Suppressor macrophage treated with lipopolysaccharide for 4 hours (primary cell): Measurements from ENCODE around the gene PHKA2.

Experiments used
- DNase-seq: peaks from one replicate; pipeline ENCODE4 v3.0.0-alpha.2; 2020

PHKA2 gene

GRCh38 chrX:18887177-18887824, 96.6 kb downstream of the PHKA2 start:
- DNase-seq, result no peak

GRCh38 chrX:18886344-18887161, 97.4 kb downstream of the PHKA2 start:
- peak; percentile 80 for DNase-seq

GRCh38 chrX:18886005-18886343, 97.9 kb downstream of the PHKA2 start:
- no peak for DNase-seq

GRCh38 chrX:18885328-18886004, 98.4 kb downstream of the PHKA2 start:
- DNase-seq, result no peak

- no peak for DNase-seq
Observed at GRCh38 chrX:18884916-18885315, 99.0 kb downstream of the PHKA2 start.

- no peak for DNase-seq
Observed at GRCh38 chrX:18883961-18884765, 99.8 kb downstream of the PHKA2 start.

- DNase-seq, result no peak
Observed at GRCh38 chrX:18883234-18883960, 100.5 kb downstream of the PHKA2 start.

GRCh38 chrX:18879144-18879543, 104.8 kb downstream of the PHKA2 start:
- no peak for DNase-seq

- DNase-seq, result no peak
Observed at GRCh38 chrX:18877469-18877868, 106.4 kb downstream of the PHKA2 start.

- DNase-seq, result no peak
Observed at GRCh38 chrX:18875256-18875878, 108.5 kb downstream of the PHKA2 start.

- DNase-seq, result no peak
Observed at GRCh38 chrX:18874560-18875255, 109.2 kb downstream of the PHKA2 start.

- no peak for DNase-seq
Observed at GRCh38 chrX:18873836-18874235, 110.1 kb downstream of the PHKA2 start.

- DNase-seq, result peak; percentile 5
Observed at GRCh38 chrX:18873189-18873791, 110.6 kb downstream of the PHKA2 start.

GRCh38 chrX:18872621-18873020, 111.3 kb downstream of the PHKA2 start:
- DNase-seq, result no peak

- DNase-seq, result no peak
Observed at GRCh38 chrX:18871970-18872369, 111.9 kb downstream of the PHKA2 start.

GRCh38 chrX:18871161-18871890, 112.6 kb downstream of the PHKA2 start:
- no peak for DNase-seq

- DNase-seq, result no peak
Observed at GRCh38 chrX:18864390-18864920, 119.5 kb downstream of the PHKA2 start.

- DNase-seq, result no peak
Observed at GRCh38 chrX:18861511-18861910, 122.4 kb downstream of the PHKA2 start.

- no peak for DNase-seq
Observed at GRCh38 chrX:18856645-18856997, 127.3 kb downstream of the PHKA2 start.
